Esophagus muscularis mucosa (tissue), 4 donors: ENCODE data around the gene CCDC149. TPM values are rescaled to one million over a fixed set of nuclear protein-coding genes. Genes with fewer than 3 reads are reported as not detected.

Experiments used
- DNase-seq: peaks from one replicate; pipeline ENCODE4 v3.0.0-alpha.2; 2017; ENCODE audit errors: extremely low spot score
- H3K27ac ChIP-seq, 4 donors: fragments of 200-600 bp; sonication (generic); replicated peaks in 1 of 4; 1 replicate in 3 of 4; 2 replicates in 1 of 4; pipeline ENCODE4 v1.5.1; 2016 to 2019; ENCODE audit warnings: mild to moderate bottlenecking in 1 of 4
- H3K27me3 ChIP-seq, 4 donors: fragments of 200-600 bp; sonication (generic); one replicate each; pipeline versions ENCODE4 v1.5.1 to v1.6.0; 2016 to 2019
- H3K36me3 ChIP-seq, 4 donors: fragments of 200-600 bp; sonication (generic); one replicate each; pipeline ENCODE4 v1.5.1; 2016 to 2019
- H3K4me1 ChIP-seq, 4 donors: fragments of 200-600 bp; sonication (generic); one replicate each; pipeline ENCODE4 v1.5.1; 2016 to 2019
- H3K4me3 ChIP-seq, 4 donors: fragments of 200-600 bp; sonication (generic); 1 replicate in 2 of 4; 2 replicates in 2 of 4; pipeline ENCODE4 v1.5.1; 2016 to 2019; ENCODE audit warnings: mild to moderate bottlenecking in 4 of 4, moderate library complexity in 1 of 4
- H3K9me3 ChIP-seq, 4 donors: fragments of 200-600 bp; sonication (generic); 1 replicate in 3 of 4; 2 replicates in 1 of 4; pipeline ENCODE4 v1.5.1; 2016 to 2019
- CTCF ChIP-seq, 3 experiments: fragments of 200-600 bp in 2 of 3; fragments of 450-650 bp in 1 of 3; sonication (generic) in 2 of 3; IDR thresholded peaks; one replicate each; pipeline ENCODE4 v1.5.1; 2017 to 2019; ENCODE audit warnings: antibody characterized with exemption in 3 of 3, mild to moderate bottlenecking in 2 of 3, moderate library complexity in 1 of 3
- EP300 ChIP-seq: sonication (generic); formaldehyde crosslinking; IDR thresholded peaks from one replicate; pipeline ENCODE4 v1.6.1; 2017; ENCODE audit warnings: antibody characterized with exemption
- POLR2A ChIP-seq: fragments of 450-650 bp; IDR thresholded peaks from one replicate; pipeline ENCODE4 v1.6.1; 2017; ENCODE audit warnings: antibody characterized with exemption, moderate library complexity, mild to moderate bottlenecking, low read depth
- POLR2AphosphoS5 ChIP-seq, 2 donors: sonication (generic); formaldehyde crosslinking; IDR thresholded peaks; one replicate each; pipeline ENCODE4 v1.6.1; 2017; ENCODE audit warnings: antibody characterized with exemption in 2 of 2
- WGBS: methylation state at CpG from one replicate; pipeline ENCODE4 v1.1.5; 2018; 5-methylcytosine and 5-hydroxymethylcytosine counted together
- intact Hi-C: fragments of 100-400 bp; cut with DNase I; formaldehyde crosslinking; loops from one replicate; pipeline ENCODE4 v1.15.1; 2023
- total RNA-seq, 4 donors: library from RNA; depleted of rRNA; stranded (reverse); fragments of >200 nt; gene quantifications; one replicate each; pipeline versions ENCODE4 v1.1.0 to v1.2.1, GENCODE V29; 2016

The CCDC149 gene
- total RNA-seq, 4 donors from 2014 or later, result 21.0 to 37.9 (median 34.0) TPM

- Histone ChIP-seq H3K27ac (no peak overlapping the region), H3K4me1 (no peaks in the 10 kb centered on the region), H3K36me3 (no peaks in the 10 kb centered on the region), H3K9me3 (peaks cover 0 to 7% (median 3%) of the 10 kb centered on the region in 4 donors), H3K27me3 (no peaks in the 10 kb centered on the region), H3K4me3 (no peak overlapping the region)
- WGBS, result 86% methylated on average over 4 of the region's 4 CpGs
- intact Hi-C loops, result no loop called here
- peak; percentile 3 for DNase-seq
- TF ChIP-seq POLR2AphosphoS5 (IDR thresholded peaks at IDR 0.05) (no peak), EP300 (no peak)
Observed at GRCh38 chr4:24952667-24953066, 39.8 kb upstream of the CCDC149 start.

- no peaks in the 10 kb centered on the region for H3K27me3 ChIP-seq
- peaks cover 0 to 7% (median 3%) of the 10 kb centered on the region in 4 donors for H3K9me3 ChIP-seq
- intact Hi-C loops, result no loop called here
- H3K4me1 ChIP-seq, result no peaks in the 10 kb centered on the region
- DNase-seq, result no peak
- no peak for TF ChIP-seq POLR2AphosphoS5 (IDR thresholded peaks at IDR 0.05)
- no peak for TF ChIP-seq CTCF (IDR thresholded peaks at IDR 0.05)
- TF ChIP-seq EP300, result no peak
- no peak for TF ChIP-seq POLR2A
- H3K27ac ChIP-seq, result no peak overlapping the region
- H3K36me3 ChIP-seq, result no peaks in the 10 kb centered on the region
- no peak overlapping the region for H3K4me3 ChIP-seq
Observed at GRCh38 chr4:24949970-24950369, 37.1 kb upstream of the CCDC149 start.

DNA sequence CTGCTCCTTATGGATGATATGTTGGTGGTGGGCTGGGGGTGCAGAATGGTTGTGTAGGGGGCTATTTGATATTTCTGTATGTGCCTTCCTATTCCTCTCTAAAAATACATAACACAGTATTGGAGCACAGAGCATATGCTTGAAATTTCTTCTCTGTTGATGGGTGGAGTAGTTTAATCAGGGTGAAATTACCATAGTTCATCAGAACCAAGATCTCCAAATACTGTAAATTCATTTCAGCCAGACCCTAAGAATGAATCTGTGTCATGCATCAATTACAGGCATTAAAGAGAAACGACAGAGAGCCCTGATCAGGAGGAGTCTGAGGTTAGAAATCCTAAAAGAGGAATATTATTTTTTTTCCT, 25.1 kb upstream of the CCDC149 start:
- Histone ChIP-seq H3K27me3 (no peaks in the 10 kb centered on the region), H3K27ac (no peak overlapping the region), H3K4me3 (no peak overlapping the region), H3K9me3 (peaks cover 0 to 16% (median 10%) of the 10 kb centered on the region in 4 donors), H3K36me3 (no peaks in the 10 kb centered on the region), H3K4me1 (peaks cover 0 to 3% (median 0%) of the 10 kb centered on the region in 4 donors)
- 94% methylated on average over 1 of the region's 1 CpG for WGBS
- intact Hi-C loops, result no loop called here
- TF ChIP-seq POLR2AphosphoS5 (IDR thresholded peaks at IDR 0.05), result no peak
- no peak for TF ChIP-seq CTCF (IDR thresholded peaks at IDR 0.05)
- TF ChIP-seq POLR2A, result no peak
- TF ChIP-seq EP300, result no peak
- no peak for DNase-seq

- TF ChIP-seq CTCF (IDR thresholded peaks at IDR 0.05), result no peak
- no peak for TF ChIP-seq EP300
- no peak for TF ChIP-seq POLR2AphosphoS5 (IDR thresholded peaks at IDR 0.05)
- TF ChIP-seq POLR2A, result no peak
- H3K4me1 ChIP-seq, result peaks cover 0 to 8% (median 0%) of the 10 kb centered on the region in 4 donors
- no peak overlapping the region for H3K27ac ChIP-seq
- H3K36me3 ChIP-seq, result no peaks in the 10 kb centered on the region
- 89% methylated on average over 5 of the region's 5 CpGs for WGBS
- DNase-seq, result no peak
- H3K4me3 ChIP-seq, result no peak overlapping the region
- intact Hi-C loops, result no loop called here
- H3K9me3 ChIP-seq, result peaks cover 0 to 16% (median 10%) of the 10 kb centered on the region in 4 donors
- no peaks in the 10 kb centered on the region for H3K27me3 ChIP-seq
Observed at GRCh38 chr4:24937176-24937916, 24.5 kb upstream of the CCDC149 start.

- 93% methylated on average over 2 of the region's 2 CpGs for WGBS
- H3K4me1 ChIP-seq, result peaks cover 0 to 10% (median 0%) of the 10 kb centered on the region in 4 donors
- DNase-seq, result no peak
- H3K4me3 ChIP-seq, result no peak overlapping the region
- no peaks in the 10 kb centered on the region for H3K27me3 ChIP-seq
- H3K9me3 ChIP-seq, result peaks cover 0 to 15% (median 10%) of the 10 kb centered on the region in 4 donors
- TF ChIP-seq POLR2AphosphoS5 (IDR thresholded peaks at IDR 0.05), result no peak
- TF ChIP-seq POLR2A, result no peak
- no peak for TF ChIP-seq CTCF (IDR thresholded peaks at IDR 0.05)
- no peak for TF ChIP-seq EP300
- no peak overlapping the region for H3K27ac ChIP-seq
- intact Hi-C loops, result no loop called here
- H3K36me3 ChIP-seq, result no peaks in the 10 kb centered on the region
Observed at GRCh38 chr4:24935856-24936255, 23.0 kb upstream of the CCDC149 start.
